ENCODE data around the gene VPS41. TPM values are rescaled to one million over a fixed set of nuclear protein-coding genes. Genes with fewer than 3 reads are reported as not detected.

The VPS41 gene
- total and polyA plus RNA-seq, 10 of the 15 experiments (the other 5 are each of a cell fraction or from before 2014, with no cell fraction given) = 15.3 to 63.2 (median 47.0) TPM

DNA sequence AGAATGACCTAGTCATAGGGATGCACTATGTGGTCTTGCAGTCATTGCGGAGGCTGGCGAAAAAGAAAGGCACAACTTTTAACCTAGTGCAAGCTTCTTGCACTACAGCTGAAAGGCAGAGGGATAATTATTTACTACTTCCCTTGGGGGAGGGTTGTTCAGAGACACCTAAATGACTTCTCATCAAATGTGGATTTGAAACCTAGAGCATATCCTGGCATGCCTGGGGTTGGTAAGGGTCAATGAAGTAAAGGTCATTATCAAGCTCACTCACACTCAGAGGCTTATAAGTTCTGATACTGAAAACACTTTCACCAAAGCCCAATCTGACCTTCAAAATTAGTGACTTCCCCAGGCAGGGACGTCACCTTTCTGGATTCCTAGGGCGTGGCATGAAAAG, 168.9 kb downstream of the VPS41 start:
- no peak for ATAC-seq
- no TSS peak for BruUV-seq (replicated peaks)
- Histone ChIP-seq H3K9me3 (replicated peaks; ENCODE audit: control insufficient read depth, insufficient read depth, low read length) (no peaks in the 10 kb centered on the region), H3K27me3 (replicated peaks in 1 of 2; ENCODE audit: control insufficient read depth in 2 of 2, insufficient read depth in 2 of 2, low read length in 1 of 2) (no peaks in the 10 kb centered on the region), H3K79me2 (ENCODE audit: control insufficient read depth, insufficient read depth, low read length) (no peaks in the 10 kb centered on the region), H4K20me1 (ENCODE audit: control insufficient read depth, insufficient read depth) (no peaks in the 10 kb centered on the region), H2AFZ (ENCODE audit: control insufficient read depth, low read depth, low read length) (no peak overlapping the region), H3K36me3 (ENCODE audit: control insufficient read depth in 2 of 2, insufficient read depth in 2 of 2, low read length in 1 of 2) (peaks cover 3 to 4% of the 10 kb centered on the region in 2 experiments; a peak in 3 of 4 replicates), H3K4me1 (ENCODE audit: control insufficient read depth, insufficient read depth, low read length) (no peaks in the 10 kb centered on the region), H3K9ac (ENCODE audit: control insufficient read depth, insufficient read depth, low read length) (no peak overlapping the region), H3K4me2 (ENCODE audit: control insufficient read depth, insufficient read depth) (no peak overlapping the region), H3K4me3 (no peak overlapping the region), H3K27ac (ENCODE audit: control insufficient read depth, insufficient read depth) (no peak overlapping the region)
- ChIA-PET RAD21 (ENCODE audit: unreplicated experiment) (no interaction called here), SMC1A (ENCODE audit: uncharacterized antibody, unreplicated experiment) (interaction anchor here (1.2 kb wide), 1 partner anchor 9 kb away, joined by 4 read pairs; no protein-coding TSS in a partner anchor), POLR2A (no interaction called here), CTCF (interaction anchor here (0.7 to 1.1 kb wide), 2 partner anchors 11 to 14 kb away, joined by 3 read pairs; no protein-coding TSS in a partner anchor)
- TF ChIP-seq FOXM1 (IDR thresholded peaks at IDR 0.05; ENCODE audit: low read depth, low read length) (no peak), JUND (IDR thresholded peaks at IDR 0.05; ENCODE audit: low read depth, low read length) (no peak), FOS (IDR thresholded peaks at IDR 0.05; ENCODE audit: borderline replicate concordance, extremely low read depth, insufficient read length) (no peak), SUPT20H (IDR thresholded peaks at IDR 0.05; ENCODE audit: borderline replicate concordance, control insufficient read depth, low read depth, low read length) (no peak), ZNF622 (IDR thresholded peaks at IDR 0.05) (no peak), SREBF2 (IDR thresholded peaks at IDR 0.05; ENCODE audit: low read length) (no peak), KDM1A (IDR thresholded peaks at IDR 0.05; ENCODE audit: borderline replicate concordance) (no peak), IKZF2 (IDR thresholded peaks at IDR 0.05) (no peak)
- WGBS (ENCODE audit: insufficient coverage, insufficient replicate concordance, low lambda C conversion rate, missing lambda C conversion rate) = 98% methylated on average over 4 of the region's 4 CpGs
- intact Hi-C loops (cut with micrococcal nuclease; ENCODE audit: unreplicated experiment) (no loop called here), in situ Hi-C loops (cut with MboI) (no loop called here)
- no peak for DNase-seq (ENCODE audit: low read depth, low spot score)
- FAIRE-seq = no peak

DNA sequence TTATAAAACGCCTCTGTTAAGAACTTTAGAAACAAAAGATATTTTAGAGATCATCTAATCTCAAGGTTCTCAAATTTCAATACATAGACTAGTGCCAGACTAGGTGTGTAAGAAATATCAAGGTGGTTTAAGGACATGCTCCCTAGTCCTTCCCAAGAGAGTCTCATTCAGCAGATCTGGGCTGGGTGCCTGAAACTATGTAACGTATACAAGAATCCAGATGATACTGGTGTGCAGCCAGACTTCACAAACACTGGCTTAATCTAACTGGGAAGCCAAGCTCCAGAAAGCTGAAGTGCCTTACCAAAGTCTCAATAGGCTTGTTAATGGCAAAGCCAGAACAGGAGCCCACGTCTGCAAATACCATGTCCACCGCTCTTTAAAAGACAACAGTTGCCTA, 172.9 kb downstream of the VPS41 start:
- Histone ChIP-seq H3K36me3 (ENCODE audit: control insufficient read depth in 2 of 2, insufficient read depth in 2 of 2, low read length in 1 of 2) (peaks cover 3 to 4% of the 10 kb centered on the region in 2 experiments; a peak in 2 of 4 replicates), H3K4me1 (ENCODE audit: control insufficient read depth, insufficient read depth, low read length) (no peaks in the 10 kb centered on the region), H2AFZ (ENCODE audit: control insufficient read depth, low read depth, low read length) (no peak overlapping the region), H4K20me1 (ENCODE audit: control insufficient read depth, insufficient read depth) (no peaks in the 10 kb centered on the region), H3K9ac (ENCODE audit: control insufficient read depth, insufficient read depth, low read length) (no peak overlapping the region), H3K4me2 (ENCODE audit: control insufficient read depth, insufficient read depth) (no peak overlapping the region), H3K4me3 (no peak overlapping the region), H3K79me2 (ENCODE audit: control insufficient read depth, insufficient read depth, low read length) (no peaks in the 10 kb centered on the region), H3K27ac (ENCODE audit: control insufficient read depth, insufficient read depth) (no peak overlapping the region), H3K27me3 (replicated peaks in 1 of 2; ENCODE audit: control insufficient read depth in 2 of 2, insufficient read depth in 2 of 2, low read length in 1 of 2) (no peaks in the 10 kb centered on the region), H3K9me3 (replicated peaks; ENCODE audit: control insufficient read depth, insufficient read depth, low read length) (no peaks in the 10 kb centered on the region)
- in situ Hi-C loops (cut with MboI) (no loop called here), intact Hi-C loops (cut with micrococcal nuclease; ENCODE audit: unreplicated experiment) (no loop called here)
- FAIRE-seq = no peak
- ChIA-PET POLR2A (no interaction called here), CTCF (no interaction called here), SMC1A (ENCODE audit: uncharacterized antibody, unreplicated experiment) (interaction anchor here (0.6 kb wide), 1 partner anchor 12 kb away, joined by 3 read pairs; no protein-coding TSS in a partner anchor), RAD21 (ENCODE audit: unreplicated experiment) (no interaction called here)
- DNase-seq (ENCODE audit: low read depth, low spot score) = no peak
- no peak for ATAC-seq
- 98% methylated on average over 4 of the region's 4 CpGs for whole genome bisulfite sequencing (ENCODE audit: insufficient coverage, insufficient replicate concordance, low lambda C conversion rate, missing lambda C conversion rate)
- BruUV-seq (replicated peaks) = no TSS peak
- TF ChIP-seq SMAD5 (IDR thresholded peaks at IDR 0.05; ENCODE audit: low read depth) (no peak), TCF12 (IDR thresholded peaks at IDR 0.05; ENCODE audit: low read depth, low read length) (no peak), RCOR1 (conservative IDR thresholded peaks at IDR 0.05; ENCODE audit: low read depth, low read length) (no peak), ATF7 (IDR thresholded peaks at IDR 0.05; ENCODE audit: low read depth) (no peak), TCF7 (IDR thresholded peaks at IDR 0.05; ENCODE audit: borderline replicate concordance) (no peak), NBN (IDR thresholded peaks at IDR 0.05) (no peak), BHLHE40 (IDR thresholded peaks at IDR 0.05; ENCODE audit: borderline replicate concordance in 1 of 2, low read depth in 2 of 2, low read length in 1 of 2) (no peak)
- TF ChIP-seq, protein P1, sequence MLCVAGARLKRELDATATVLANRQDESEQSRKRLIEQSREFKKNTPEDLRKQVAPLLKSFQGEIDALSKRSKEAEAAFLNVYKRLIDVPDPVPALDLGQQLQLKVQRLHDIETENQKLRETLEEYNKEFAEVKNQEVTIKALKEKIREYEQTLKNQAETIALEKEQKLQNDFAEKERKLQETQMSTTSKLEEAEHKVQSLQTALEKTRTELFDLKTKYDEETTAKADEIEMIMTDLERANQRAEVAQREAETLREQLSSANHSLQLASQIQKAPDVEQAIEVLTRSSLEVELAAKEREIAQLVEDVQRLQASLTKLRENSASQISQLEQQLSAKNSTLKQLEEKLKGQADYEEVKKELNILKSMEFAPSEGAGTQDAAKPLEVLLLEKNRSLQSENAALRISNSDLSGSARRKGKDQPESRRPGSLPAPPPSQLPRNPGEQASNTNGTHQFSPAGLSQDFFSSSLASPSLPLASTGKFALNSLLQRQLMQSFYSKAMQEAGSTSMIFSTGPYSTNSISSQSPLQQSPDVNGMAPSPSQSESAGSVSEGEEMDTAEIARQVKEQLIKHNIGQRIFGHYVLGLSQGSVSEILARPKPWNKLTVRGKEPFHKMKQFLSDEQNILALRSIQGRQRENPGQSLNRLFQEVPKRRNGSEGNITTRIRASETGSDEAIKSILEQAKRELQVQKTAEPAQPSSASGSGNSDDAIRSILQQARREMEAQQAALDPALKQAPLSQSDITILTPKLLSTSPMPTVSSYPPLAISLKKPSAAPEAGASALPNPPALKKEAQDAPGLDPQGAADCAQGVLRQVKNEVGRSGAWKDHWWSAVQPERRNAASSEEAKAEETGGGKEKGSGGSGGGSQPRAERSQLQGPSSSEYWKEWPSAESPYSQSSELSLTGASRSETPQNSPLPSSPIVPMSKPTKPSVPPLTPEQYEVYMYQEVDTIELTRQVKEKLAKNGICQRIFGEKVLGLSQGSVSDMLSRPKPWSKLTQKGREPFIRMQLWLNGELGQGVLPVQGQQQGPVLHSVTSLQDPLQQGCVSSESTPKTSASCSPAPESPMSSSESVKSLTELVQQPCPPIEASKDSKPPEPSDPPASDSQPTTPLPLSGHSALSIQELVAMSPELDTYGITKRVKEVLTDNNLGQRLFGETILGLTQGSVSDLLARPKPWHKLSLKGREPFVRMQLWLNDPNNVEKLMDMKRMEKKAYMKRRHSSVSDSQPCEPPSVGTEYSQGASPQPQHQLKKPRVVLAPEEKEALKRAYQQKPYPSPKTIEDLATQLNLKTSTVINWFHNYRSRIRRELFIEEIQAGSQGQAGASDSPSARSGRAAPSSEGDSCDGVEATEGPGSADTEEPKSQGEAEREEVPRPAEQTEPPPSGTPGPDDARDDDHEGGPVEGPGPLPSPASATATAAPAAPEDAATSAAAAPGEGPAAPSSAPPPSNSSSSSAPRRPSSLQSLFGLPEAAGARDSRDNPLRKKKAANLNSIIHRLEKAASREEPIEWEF (IDR thresholded peaks at IDR 0.05; ENCODE audit: insufficient replicate concordance, low read depth, low read length) = no peak
